Right lobe of liver (tissue), 4 donors: ENCODE results near the gene GAPVD1.

Source experiments
- POLR2A ChIP-seq: fragments of 450-650 bp; IDR thresholded peaks from one replicate; pipeline ENCODE4 v1.6.1; 2017; ENCODE audit warnings: antibody characterized with exemption, mild to moderate bottlenecking
- TF ChIP-seq, protein P1 (sequence below), 4 donors: fragments of 200-600 bp in 3 of 4; fragments of 450-650 bp in 1 of 4; IDR thresholded peaks; one replicate each; pipeline versions ENCODE4 v1.5.1 to v1.8.0; 2016 to 2022; ENCODE audit warnings: antibody characterized with exemption in 4 of 4, mild to moderate bottlenecking in 2 of 4
- donor health status: DM: no; HTN: no; CAD: no.
- donor health status: DM: no; HTN: no; CAD: no.
- donor health status: DM: no; HTN: yes; CAD: no.

DNA sequence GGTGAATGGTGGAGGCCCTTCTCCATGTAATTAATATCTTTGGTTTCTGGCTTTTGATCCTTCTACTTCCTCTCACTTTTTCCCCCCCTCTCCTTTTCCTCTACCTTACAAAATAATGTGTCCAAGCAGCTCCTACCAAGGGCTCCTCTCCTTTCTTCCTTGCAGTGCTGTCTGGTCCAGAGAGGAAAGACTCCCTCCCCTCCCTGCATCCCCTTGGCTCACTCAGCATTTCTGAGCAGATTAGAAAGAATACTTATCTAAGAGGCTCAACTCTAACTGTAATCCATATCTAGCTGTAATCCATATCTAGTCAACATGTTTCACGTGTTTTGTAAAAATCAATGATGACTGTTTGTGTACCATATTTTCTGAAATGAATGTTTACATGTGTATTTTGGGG is 97.4 kb downstream of the GAPVD1 start:
- TF ChIP-seq, protein P1, sequence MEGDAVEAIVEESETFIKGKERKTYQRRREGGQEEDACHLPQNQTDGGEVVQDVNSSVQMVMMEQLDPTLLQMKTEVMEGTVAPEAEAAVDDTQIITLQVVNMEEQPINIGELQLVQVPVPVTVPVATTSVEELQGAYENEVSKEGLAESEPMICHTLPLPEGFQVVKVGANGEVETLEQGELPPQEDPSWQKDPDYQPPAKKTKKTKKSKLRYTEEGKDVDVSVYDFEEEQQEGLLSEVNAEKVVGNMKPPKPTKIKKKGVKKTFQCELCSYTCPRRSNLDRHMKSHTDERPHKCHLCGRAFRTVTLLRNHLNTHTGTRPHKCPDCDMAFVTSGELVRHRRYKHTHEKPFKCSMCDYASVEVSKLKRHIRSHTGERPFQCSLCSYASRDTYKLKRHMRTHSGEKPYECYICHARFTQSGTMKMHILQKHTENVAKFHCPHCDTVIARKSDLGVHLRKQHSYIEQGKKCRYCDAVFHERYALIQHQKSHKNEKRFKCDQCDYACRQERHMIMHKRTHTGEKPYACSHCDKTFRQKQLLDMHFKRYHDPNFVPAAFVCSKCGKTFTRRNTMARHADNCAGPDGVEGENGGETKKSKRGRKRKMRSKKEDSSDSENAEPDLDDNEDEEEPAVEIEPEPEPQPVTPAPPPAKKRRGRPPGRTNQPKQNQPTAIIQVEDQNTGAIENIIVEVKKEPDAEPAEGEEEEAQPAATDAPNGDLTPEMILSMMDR (IDR thresholded peaks at IDR 0.05), result no peak
- no peak for TF ChIP-seq POLR2A
